ENCODE data around the gene SLC6A1. TPM values are rescaled to one million over a fixed set of nuclear protein-coding genes. Genes with fewer than 3 reads are reported as not detected.

Gene SLC6A1
- total and polyA plus RNA-seq, 8 donors: 0.29 to 5.6 (median 2.8) TPM; not detected in 5

- H3K4me1 ChIP-seq: no peaks in the 10 kb centered on the region
- 72 to 80% (median 76%) methylated on average over 6 of the region's 6 CpGs for WGBS, 5 donors
- no peak overlapping the region for H3K27ac ChIP-seq
- intact Hi-C loops (cut with DNase I; ENCODE audit: low total_unique reads): loop anchor here (5.0 kb wide), 1 partner anchor 109 kb away; no protein-coding TSS in a partner anchor
- H3K27me3 ChIP-seq: peaks cover 0 to 74% (median 0%) of the 10 kb centered on the region in 3 donors
- no peak overlapping the region for H3K4me3 ChIP-seq
- H3K36me3 ChIP-seq: no peaks in the 10 kb centered on the region
- TF ChIP-seq EP300 (IDR thresholded peaks at IDR 0.05): no peak
- TF ChIP-seq, protein P1, sequence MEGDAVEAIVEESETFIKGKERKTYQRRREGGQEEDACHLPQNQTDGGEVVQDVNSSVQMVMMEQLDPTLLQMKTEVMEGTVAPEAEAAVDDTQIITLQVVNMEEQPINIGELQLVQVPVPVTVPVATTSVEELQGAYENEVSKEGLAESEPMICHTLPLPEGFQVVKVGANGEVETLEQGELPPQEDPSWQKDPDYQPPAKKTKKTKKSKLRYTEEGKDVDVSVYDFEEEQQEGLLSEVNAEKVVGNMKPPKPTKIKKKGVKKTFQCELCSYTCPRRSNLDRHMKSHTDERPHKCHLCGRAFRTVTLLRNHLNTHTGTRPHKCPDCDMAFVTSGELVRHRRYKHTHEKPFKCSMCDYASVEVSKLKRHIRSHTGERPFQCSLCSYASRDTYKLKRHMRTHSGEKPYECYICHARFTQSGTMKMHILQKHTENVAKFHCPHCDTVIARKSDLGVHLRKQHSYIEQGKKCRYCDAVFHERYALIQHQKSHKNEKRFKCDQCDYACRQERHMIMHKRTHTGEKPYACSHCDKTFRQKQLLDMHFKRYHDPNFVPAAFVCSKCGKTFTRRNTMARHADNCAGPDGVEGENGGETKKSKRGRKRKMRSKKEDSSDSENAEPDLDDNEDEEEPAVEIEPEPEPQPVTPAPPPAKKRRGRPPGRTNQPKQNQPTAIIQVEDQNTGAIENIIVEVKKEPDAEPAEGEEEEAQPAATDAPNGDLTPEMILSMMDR (IDR thresholded peaks at IDR 0.05): no peak
- no peak for TF ChIP-seq POLR2A (IDR thresholded peaks at IDR 0.05)
- TF ChIP-seq POLR2AphosphoS5 (IDR thresholded peaks at IDR 0.05): no peak
- H3K9me3 ChIP-seq: no peaks in the 10 kb centered on the region
- no peak for DNase-seq
These were observed 44.2 kb upstream of the SLC6A1 start for GRCh38 chr3:10948326-10948725.

DNA sequence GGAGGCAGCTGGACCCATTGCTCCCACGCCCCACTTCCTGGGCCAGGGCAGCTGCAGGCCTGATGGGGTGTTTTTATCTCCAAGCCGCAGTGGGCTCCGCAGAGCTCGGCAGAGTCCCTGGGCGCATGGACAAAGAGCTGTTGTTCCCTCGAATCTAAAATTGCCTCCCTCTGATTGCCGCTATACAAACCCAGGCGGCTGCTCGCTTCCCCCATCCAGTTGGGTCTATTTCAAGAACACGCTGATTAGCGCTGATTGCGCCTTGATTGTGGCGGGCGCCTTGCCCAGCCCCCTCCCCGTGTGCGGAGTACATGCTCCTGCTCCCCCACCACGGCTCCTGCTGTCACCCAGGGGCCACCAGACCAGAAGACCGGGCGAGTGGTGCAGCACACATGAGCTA is 43.4 kb upstream of the SLC6A1 start:
- no peaks in the 10 kb centered on the region for H3K9me3 ChIP-seq
- no peak overlapping the region for H3K27ac ChIP-seq
- peak in 1 of 2 donors; percentile 35 for DNase-seq
- WGBS, 5 donors: 64 to 76% (median 68%) methylated on average over 17 to 19 of the region's 19 CpGs
- no peaks in the 10 kb centered on the region for H3K36me3 ChIP-seq
- H3K27me3 ChIP-seq: peaks cover 0 to 71% (median 0%) of the 10 kb centered on the region in 3 donors
- no peak for TF ChIP-seq POLR2A (IDR thresholded peaks at IDR 0.05)
- no peak for TF ChIP-seq EP300 (IDR thresholded peaks at IDR 0.05)
- TF ChIP-seq, protein P1 (IDR thresholded peaks at IDR 0.05): no peak
- intact Hi-C loops (cut with DNase I; ENCODE audit: low total_unique reads): loop anchor here (5.0 kb wide), 1 partner anchor 108 kb away; no protein-coding TSS in a partner anchor
- no peak overlapping the region for H3K4me3 ChIP-seq
- H3K4me1 ChIP-seq: no peaks in the 10 kb centered on the region

- intact Hi-C loops (cut with DNase I; ENCODE audit: low total_unique reads): no loop called here
These were observed 41.9 kb upstream of the SLC6A1 start for GRCh38 chr3:10950476-10951294.

GRCh38 chr3:10951295-10951926 is 41.1 kb upstream of the SLC6A1 start:
- WGBS, 5 donors: 60 to 73% (median 70%) methylated on average over 6 to 7 of the region's 7 CpGs
- H3K27ac ChIP-seq: no peak overlapping the region
- no peak for TF ChIP-seq EP300 (IDR thresholded peaks at IDR 0.05)
- no peak for TF ChIP-seq POLR2AphosphoS5 (IDR thresholded peaks at IDR 0.05)
- TF ChIP-seq, protein P1 (IDR thresholded peaks at IDR 0.05): no peak
- TF ChIP-seq POLR2A (IDR thresholded peaks at IDR 0.05): no peak
- no peaks in the 10 kb centered on the region for H3K9me3 ChIP-seq
- H3K27me3 ChIP-seq: peaks cover 0 to 55% (median 0%) of the 10 kb centered on the region in 3 donors
- H3K4me1 ChIP-seq: no peaks in the 10 kb centered on the region
- no peak overlapping the region for H3K4me3 ChIP-seq
- no peak for DNase-seq
- intact Hi-C loops (cut with DNase I; ENCODE audit: low total_unique reads): no loop called here
- H3K36me3 ChIP-seq: no peaks in the 10 kb centered on the region

More at GRCh38 chr3:10950476-10951294, 41.9 kb upstream of the SLC6A1 start:
- no peak for TF ChIP-seq POLR2AphosphoS5 (IDR thresholded peaks at IDR 0.05)
- no peak for TF ChIP-seq EP300 (IDR thresholded peaks at IDR 0.05)
- TF ChIP-seq, protein P1 (IDR thresholded peaks at IDR 0.05): peak in 3 of 7 experiments; percentile 6 to 30 (median 30)
- TF ChIP-seq POLR2A (IDR thresholded peaks at IDR 0.05): no peak
- H3K27me3 ChIP-seq: peaks cover 0 to 62% (median 0%) of the 10 kb centered on the region in 3 donors
- H3K36me3 ChIP-seq: no peaks in the 10 kb centered on the region
- no peaks in the 10 kb centered on the region for H3K4me1 ChIP-seq
- 40 to 54% (median 46%) methylated on average over 12 of the region's 12 CpGs for WGBS, 5 donors
- DNase-seq: peak in 1 of 2 donors; percentile 55
- no peaks in the 10 kb centered on the region for H3K9me3 ChIP-seq
- no peak overlapping the region for H3K27ac ChIP-seq
- H3K4me3 ChIP-seq: no peak overlapping the region

Data from stomach (tissue), 9 donors.